NCI-H69 (cell line): Measurements from ENCODE around the gene MRPL40.
A peak's percentile ranks its signal among the peaks of the same experiment; 100 is the strongest.
"Not testable (repeated sequence)": the region's sequence is repeated elsewhere in the genome, so short reads cannot be mapped to it uniquely, and the experiment has no call there.

Source experiments
- DNase-seq: peaks from one replicate; lab custom pipeline; 2025; lab: John Stamatoyannopoulos, UW

Gene MRPL40

DNA sequence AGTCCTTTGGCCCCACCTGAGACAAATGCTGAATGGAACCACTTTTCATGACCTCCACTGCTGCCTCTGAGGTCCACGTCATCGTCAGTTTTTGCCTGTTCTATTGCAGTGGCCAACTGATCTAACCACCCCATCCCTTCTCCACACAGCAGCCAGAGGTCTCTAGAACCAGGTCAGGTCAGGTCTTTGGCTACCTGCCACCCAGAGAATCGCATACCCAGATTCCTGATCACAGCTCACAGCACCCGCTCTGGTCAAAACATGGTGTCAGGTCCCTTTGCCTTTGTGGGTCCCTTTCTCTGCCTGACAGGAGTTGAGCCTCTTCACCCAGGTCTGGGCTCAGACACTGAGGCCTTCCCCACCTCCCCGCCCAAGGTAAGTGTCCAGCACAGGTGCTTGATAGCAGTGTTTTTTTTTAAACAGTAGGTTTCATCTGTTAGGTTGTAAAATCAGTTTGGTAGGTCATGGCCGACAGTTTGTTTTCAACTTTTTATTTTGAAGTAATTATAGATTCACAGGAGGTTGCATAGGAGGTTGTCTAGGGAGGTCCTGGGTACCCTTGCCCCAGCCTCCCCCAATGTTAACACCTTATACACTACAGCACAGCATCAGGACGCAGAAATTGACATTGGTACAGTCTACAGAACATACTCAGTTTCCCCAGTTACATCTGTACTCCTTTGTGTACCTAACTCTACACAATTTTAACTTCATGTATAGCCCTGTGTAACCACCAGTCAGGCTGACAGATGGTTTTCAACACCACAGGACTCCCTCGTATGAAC is 8.3 kb downstream of the MRPL40 start:
- DNase-seq = no peak

DNA sequence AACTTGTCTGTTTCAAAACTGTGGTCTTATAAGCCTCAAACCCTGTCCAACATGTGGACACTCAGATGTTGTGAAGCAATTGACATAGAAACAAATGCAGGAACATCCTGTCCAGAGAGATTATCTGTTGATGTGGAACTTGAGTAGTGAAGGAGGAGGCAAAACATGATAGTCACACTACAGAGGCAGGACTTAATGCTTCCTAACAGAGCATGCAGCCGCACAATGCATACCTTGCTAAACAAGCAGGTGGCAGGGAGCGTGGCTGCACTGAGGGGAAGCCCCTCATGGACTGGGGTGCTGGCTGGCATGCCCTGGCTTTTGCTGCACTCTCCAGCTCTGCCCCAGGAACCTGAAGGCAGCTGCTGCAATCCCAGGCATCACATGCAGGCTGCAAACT is 9.8 kb downstream of the MRPL40 start:
- no peak for DNase-seq

DNA sequence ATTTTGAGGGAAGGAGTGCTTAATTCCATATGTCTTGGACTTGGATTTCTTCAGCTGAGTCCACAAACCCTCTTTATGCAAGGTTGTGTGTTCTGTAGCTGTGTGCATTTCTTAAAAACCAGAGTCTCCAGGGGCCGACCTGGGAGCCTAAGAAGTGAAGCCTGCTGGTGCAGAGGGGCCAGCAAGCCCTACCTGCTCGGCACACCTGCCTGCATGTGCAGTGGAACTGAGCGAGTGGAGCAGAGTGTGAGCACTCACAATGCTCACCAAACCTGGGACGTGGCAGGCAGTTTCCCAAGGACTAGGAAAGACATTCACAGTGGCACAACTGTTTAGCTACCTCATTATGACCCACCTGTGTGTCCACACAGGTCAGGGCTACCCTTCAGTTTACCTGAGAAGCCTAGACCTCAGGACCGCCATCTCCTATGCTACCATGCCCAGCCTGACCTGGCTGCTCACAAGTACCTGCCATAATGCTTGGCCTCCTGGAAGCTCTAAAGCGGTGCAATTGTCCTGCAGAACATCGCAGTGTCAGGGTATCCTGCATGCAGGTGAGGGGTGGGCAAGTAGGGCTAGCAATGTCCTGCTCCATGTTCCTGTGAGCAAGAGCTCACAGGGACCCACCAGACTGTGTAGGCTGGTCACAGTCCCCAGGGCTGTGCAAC is 11.3 kb downstream of the MRPL40 start:
- no peak for DNase-seq

DNA sequence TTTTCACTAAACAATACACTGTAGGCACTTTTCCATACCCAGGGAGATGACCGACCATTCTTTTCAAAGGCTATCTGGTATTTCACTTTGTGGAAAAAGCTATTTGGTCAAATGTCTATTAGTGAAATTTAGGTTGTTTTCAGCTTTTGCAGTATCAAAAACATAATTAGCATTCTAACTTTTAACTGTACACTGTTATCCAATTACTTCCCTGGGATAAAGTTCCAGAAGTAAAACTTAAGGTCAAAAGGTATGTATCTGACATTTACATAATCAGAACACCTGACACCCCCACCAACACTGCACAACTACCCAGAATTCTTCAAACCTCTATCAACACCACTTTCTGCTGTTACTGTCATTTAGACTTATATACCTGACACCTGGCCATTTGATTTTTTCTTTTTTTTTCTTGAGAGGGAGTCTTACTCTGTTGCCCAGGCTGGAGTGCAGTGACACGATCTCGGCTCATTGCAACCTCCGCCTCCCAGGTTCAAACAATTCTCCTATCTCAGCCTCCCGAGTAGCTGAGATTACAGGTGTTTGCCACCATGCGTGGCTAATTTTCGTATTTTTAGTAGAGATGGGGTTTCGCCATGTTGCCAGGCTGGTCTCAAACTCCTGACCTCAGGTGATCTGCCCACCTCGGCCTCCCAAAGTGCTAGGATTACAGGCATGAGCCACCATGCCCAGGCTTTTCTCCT is 13.1 kb downstream of the MRPL40 start:
- not testable (repeated sequence) for DNase-seq

DNA sequence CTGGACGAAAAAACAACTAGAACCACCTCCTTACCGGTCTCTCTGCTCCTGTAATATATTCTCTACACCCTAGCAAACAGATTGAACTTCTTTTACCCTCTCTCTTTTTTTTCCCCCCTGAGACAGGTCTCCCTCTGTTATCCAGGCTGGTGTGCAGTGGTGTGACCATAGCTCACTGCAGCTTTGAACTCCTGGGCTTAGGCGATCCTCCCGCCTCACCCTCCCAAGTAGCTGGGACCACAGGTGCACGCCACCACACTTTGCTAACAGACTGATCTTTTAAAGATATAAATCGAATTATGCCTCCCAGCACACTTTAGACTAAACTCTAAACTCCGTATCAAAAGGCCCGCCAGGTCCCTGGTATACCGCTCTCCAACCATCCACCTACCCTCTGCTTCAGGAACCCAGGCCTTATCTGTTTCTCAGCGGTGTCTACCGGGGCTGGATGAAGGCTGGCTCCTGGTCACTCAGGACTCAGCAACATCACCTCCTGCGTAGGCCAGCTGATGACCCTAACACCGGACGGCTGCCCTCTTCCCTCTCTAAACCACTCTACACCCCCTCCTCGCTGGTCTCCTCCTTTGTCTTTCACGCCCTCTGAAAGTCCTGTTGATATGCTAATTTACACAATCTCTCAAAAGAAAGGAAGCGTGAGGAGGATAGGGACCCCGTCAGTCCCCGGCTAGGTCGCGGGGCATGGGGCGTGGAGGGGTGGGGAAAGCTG is 14.4 kb downstream of the MRPL40 start:
- DNase-seq = no peak

DNA sequence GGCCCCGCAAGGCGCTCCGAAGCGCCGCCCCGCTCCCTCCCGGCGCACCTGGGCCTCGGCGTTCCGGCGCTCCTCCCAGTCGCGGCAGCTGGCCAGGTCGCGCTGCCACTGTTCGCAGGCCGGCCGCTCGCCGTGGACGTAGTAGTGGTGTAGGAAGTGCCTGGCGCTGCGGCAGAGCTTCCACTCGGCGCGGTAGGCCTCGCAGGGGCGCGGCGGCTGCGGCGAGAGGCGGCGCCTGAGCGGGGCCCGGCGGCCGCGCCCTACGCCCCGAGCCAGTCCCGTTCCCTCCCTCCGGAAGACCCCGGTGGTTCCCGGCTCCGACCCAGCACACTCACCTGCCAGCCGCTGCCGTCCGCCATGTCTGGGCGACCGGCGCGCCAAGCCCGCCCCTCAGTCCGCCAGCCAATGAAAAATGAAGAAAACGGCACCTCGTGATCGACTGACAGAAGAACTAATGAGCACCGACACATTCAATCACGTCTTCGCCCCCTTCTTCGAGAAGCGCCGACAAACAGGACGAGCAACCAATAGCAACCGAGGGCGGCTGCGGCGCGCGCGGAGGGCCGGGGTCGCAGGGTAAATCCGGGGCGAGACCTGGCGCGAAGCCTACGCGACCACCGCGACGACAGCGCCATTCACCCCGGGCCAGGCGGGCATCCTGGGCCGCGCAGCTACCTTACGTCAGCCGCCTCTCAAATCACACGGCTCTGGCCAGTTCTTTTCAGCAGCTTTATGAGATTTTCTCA is 15.2 kb downstream of the MRPL40 start, which contains the start of gene C22orf39:
Gene C22orf39 (minus strand): TSS at position 382 of the 746 bp plus-strand sequence. CDS start 23 bp downstream, at position 359.
- peak; percentile 98 for DNase-seq

DNA sequence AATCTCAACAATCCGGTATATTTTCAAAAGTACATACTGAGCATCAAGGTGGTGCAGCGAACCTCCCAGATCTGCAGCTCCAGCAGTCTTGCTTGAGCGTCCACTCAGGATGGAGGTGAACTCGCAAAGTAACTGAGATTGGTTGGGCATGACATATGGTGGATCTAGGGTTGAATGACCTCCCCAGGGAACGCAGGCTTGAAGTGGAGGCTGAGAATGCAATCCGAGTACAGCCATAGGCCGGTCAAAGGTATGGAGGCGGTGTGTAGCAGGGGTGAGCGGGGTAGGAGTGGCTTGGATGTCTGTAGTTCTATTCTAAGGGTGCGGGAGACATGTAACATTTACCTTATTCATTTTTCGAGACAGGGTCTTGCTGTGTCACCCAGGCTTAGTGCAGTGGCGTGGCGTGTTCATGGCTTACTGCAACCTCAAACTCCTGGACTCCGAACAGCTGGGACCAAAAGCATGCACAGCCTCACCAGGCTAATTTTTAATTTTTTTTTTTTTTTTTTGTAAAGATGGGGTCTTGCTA is 15.8 kb downstream of the MRPL40 start:
- peak; percentile 97 for DNase-seq

DNA sequence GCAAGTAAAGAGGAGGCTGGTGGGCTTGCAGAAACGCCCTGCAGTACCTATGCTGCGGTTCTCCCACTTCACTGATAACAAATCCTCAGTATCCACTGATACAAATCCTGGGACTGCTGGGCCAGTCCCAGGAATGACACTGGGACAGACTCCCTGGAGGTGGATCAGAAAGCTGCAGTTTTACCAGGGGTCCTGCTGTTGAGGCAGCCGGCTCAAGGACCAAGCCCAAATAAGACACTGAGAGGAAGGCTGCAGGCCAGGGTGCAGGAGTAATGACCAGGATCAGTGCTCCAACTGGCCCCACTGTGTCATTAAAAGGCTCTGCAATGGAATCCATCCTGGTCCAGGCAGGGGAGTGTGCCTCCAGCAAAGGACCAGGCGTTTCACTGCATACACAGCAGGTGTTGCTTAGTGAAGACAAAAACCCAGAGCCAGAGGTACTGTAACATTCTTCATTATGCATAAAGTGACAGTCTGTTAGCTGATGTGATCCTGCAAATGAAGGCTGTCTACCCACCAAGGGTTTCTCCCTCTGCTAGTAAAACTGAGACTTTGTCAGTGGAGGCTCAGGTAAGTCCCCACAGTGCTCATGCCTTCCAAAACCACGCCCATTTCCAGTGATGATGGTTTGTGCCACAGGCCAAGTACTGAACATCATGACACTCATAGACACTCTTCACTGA is 16.5 kb downstream of the MRPL40 start:
- DNase-seq = no peak

DNA sequence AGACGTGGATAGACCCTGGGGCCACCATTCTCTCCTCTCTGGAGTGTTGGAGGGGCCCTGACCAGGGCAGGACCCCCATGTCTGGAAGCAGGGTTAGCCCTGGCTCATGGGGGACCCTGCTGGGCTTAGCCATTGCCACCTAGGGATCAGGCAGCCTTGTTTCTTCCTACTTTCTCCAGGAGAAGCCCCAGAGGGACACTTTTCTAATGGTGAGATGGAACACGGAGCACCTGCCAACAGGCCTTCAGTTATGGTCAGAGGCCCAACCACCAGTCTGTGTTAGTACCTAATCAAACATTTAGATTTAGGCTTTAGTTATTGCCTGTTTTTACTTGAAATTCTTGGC is 17.1 kb downstream of the MRPL40 start:
- DNase-seq = no peak

DNA sequence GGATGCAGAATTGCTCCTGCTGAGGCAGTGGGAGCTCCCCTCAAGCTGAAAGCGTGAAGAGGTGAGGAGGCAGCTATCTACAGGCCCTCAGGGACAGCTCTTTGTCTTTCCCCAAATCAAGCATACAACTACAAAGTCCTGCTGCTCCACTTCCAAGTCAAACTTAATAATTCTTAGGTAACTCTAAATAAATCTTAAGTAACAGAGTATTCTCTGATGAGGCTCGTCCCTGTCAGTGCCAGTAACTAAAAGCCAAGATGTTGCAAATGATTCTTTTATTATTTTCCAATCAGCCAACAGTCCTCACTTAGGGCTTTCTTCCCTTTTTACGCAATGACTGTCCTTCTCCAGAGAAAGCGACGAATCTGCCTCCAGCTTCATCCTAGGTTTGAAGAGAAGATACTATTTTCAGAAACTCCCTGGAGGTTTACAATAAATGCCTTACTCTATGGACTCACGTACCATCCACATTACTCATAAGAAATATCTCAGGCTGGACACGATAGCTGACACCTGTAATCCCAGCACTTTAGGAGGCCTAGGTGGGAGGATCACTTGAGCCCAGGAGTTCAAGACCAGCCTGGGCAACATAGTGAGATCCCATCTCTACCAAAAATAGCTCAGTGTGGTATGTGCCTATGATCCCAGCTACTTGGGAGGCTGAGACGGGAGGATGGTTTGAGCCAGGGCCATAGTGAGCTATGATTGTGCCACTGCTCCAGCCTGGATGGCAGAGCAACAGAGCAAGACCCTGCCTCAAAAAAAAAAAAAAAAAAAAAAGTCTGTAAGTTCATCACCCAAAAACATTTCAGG is 18.2 kb downstream of the MRPL40 start:
- DNase-seq = no peak

DNA sequence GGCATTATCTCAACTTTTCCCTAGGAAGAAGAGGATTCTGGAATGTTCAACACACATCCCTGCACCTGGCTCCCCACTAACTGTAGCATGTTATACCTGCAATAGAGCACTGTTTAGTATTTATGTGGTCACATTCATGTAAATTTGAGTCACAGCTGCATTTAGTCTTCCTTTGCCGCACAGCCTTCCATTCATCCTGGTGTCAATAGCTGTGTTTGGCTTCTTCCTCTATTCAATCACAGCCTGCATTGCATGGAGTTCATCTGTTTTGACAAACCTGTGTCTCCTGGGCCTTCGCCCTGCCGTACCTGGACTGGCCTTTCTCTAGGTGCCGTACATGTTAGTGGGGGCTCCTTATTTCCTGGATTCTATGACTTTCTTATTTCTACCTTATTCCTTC is 19.2 kb downstream of the MRPL40 start:
- DNase-seq = no peak

DNA sequence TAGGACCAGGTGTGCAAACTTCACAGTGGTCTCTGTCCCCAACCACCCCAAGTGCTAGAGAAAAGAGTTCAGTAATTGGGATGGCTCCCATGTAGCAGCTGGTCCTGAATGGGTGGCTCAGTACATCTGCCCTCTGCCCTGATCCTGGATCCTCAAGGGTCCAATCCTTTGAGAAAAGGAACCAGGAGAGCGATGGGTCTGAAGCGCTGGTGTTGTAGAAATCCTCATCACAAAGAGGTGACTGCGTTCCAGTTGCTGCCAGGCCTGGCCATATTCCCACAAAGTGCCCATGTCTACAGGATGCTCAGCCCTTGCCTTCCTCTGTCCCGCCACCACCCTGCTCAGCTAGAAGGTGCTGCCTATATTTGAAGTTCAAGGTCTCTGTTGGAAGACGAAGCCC is 21.4 kb downstream of the MRPL40 start:
- DNase-seq = no peak

DNA sequence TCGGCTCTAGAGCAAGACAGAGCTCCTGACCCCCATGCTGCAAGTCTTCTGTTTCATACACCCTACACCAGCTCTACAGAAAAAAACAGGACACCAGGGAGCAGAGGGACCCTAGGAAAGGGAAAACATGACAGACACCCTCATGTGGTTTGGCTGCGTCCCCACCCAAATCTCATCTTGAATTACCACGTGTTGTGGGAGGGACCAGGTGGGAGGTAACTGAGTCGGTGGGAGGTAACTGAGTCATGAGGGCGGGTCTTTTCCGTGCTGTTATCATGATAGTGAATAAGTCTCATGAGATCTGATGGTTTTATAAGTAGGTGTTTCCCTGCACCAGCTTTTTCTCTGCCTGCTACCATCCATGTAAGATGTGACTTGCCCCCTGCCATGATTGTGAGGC is 21.8 kb downstream of the MRPL40 start:
- DNase-seq = no peak

DNA sequence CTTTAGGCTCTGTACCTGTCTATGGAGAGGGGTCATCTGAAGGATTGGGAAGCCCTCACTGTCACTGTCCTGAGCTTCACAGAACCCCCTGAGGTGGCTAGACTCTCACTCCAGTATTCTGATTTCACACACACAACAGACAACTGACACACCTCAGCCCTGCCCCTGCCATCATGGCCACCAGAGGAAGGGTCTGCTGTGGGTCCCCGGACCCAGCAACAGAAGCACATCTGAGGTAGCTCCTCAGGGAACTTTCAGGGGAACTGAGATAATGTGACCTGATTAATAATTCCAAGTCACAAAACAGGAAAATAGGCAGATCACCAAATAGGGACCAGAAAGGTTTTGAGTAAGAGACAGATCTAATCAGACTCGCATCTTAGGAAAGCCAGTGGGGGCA is 22.7 kb downstream of the MRPL40 start:
- no peak for DNase-seq

DNA sequence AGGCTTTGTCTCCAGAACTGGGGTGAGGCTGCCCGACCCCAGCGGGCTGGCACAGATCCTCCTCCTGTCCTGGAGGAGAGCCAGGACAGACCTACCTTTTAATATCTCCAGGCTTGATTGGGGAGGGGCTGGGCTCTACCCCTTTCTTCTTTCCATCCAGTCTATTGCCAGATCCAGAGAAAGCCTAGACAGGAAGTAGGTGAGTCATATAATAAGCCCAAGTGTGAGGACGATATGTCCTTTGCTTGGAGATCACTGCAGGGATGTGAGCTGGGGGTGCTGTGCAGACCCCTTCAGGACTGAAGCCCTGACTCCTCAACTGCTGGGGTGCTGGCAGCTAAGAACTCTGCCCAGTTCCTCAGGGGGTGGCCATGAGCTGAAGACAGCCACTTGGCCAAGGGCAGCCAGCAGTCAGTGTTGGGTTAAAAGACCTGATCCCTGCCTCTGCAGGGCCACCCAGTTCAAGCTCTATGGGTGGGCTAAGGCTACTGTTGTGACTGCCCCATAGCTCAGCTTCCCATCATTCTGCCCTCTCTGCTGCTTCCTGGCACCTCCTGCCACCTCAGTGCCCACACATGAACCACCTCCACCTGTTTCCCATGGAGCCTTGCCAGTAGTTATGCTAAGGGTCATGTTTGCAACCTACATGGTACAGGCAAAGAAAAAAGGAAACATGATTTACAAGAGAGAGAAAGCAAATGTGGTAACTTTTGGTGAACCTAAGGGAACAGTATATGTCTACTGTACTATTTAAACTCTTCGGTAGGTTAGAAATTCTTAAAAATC is 23.4 kb downstream of the MRPL40 start:
- no peak for DNase-seq

DNA sequence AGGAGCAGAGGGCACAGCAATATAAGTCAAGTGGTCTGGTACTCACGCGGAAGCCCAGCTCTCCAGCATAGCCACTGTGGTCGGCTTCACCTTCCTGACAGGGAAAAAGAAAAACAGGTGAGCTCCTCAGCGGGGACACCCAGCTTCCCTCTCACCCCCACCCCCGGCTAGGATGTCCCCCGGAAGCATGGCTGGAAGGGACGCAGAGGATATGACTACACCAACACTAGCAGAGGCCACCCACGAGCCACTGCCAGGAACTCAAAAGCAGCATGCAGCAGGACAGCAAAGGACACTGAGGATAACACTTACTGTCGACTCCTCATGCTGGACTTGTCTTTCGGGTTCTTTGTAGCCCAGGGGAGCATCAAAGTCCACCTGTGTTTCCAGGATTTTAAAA is 24.2 kb downstream of the MRPL40 start:
- no peak for DNase-seq

DNA sequence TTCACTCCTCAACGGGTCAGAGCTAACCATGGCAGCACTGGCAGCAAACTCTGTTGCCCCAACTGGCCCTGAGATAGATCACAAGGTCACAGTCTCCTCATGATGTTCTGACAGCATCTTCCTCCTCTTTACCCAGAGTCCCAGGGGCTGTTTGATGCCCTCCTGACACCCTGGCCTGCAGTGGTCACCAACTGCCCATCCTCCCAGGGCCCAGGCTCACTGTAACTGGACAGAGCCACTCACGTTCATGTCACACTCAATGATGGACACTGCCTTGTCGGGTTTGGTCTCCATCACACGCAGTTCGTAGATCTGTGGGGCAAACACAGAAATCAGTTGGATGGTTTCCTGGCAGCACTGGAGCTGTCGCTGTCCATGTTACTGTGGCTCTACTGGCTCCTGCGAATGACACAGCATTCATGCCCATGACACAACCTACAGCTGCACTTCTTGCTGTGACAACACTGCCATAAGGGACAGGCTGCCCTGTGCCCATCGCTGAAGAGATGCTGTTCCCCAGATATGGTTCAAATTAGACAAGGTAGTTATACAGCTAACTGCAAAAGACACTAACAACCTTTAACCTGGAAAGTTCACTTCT is 25.6 kb downstream of the MRPL40 start:
- DNase-seq = no peak

DNA sequence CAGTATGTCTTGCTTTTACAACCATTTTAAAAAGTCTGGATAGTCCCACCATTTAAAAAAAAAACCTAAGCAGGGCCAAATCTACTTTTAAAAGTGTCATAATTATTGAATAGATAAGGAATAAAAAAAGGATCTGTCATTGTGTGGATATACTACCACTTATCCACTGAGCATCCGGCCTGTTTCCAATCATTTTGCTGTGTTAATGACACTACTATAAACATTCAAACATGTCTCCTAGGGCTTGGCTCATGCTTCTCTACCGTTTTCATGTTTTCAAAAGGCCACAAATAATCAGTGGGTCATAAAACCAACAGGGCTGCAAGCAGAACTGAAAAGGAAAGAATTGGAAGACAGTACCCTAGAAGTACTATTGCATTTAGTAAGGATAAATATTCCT is 27.7 kb downstream of the MRPL40 start:
- DNase-seq = no peak

DNA sequence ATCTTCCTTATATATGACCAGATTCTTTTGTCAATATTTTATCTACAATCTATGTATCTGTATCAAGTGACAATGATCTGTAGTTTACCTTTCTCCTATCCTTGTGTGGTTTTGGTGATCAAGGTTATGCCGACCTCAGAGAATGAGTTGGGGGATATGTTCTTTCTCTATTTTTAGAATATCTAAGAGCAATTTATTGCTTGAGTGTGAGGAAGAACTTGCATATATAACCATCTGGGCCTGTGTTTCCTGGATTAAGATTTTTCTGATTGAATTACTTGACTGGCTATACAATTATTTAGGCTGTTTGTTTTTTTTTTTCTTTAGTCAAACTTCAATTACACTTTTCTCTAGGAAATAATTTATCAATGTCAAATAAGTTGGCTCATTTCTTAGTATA is 29.2 kb downstream of the MRPL40 start:
- DNase-seq = no peak
